NB4 (cell line): ENCODE data around the gene TEPSIN.

ENCODE experiments used
- TF ChIP-seq, protein P1 (sequence below): IDR thresholded peaks from one replicate; pipeline ENCODE4 v1.5.1; 2012; ENCODE audit warnings: low read depth, low read length
- TF ChIP-seq, protein P2 (sequence below): IDR thresholded peaks from 2 replicates; pipeline ENCODE4 v1.6.1; 2011; ENCODE audit warnings: low read depth, low read length

DNA sequence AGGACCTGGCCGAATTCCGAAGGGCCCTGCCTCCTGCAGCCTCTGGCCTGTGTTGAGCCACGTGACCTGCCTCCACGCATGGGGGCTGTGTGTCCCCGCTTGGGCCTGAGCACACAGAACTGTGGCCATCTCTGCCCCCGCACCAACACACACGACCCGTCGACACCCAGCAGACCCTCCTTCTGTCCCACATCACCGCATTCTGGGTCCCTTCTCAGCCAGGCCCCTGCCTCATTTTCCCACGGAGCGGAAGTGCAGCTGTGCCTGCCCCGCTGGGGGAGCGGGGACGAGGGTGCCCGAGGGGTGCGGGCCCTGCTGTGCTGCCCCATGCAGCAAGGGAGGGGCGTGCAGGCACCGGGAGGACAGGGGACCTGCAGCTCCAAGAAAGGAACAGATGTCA lies 18.7 kb upstream of the TEPSIN start:
- TF ChIP-seq, protein P1, sequence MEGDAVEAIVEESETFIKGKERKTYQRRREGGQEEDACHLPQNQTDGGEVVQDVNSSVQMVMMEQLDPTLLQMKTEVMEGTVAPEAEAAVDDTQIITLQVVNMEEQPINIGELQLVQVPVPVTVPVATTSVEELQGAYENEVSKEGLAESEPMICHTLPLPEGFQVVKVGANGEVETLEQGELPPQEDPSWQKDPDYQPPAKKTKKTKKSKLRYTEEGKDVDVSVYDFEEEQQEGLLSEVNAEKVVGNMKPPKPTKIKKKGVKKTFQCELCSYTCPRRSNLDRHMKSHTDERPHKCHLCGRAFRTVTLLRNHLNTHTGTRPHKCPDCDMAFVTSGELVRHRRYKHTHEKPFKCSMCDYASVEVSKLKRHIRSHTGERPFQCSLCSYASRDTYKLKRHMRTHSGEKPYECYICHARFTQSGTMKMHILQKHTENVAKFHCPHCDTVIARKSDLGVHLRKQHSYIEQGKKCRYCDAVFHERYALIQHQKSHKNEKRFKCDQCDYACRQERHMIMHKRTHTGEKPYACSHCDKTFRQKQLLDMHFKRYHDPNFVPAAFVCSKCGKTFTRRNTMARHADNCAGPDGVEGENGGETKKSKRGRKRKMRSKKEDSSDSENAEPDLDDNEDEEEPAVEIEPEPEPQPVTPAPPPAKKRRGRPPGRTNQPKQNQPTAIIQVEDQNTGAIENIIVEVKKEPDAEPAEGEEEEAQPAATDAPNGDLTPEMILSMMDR, result no peak
- TF ChIP-seq, protein P2, sequence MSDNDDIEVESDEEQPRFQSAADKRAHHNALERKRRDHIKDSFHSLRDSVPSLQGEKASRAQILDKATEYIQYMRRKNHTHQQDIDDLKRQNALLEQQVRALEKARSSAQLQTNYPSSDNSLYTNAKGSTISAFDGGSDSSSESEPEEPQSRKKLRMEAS, result no peak
